Measurements from ENCODE around the gene PCK1.

The PCK1 gene

DNA sequence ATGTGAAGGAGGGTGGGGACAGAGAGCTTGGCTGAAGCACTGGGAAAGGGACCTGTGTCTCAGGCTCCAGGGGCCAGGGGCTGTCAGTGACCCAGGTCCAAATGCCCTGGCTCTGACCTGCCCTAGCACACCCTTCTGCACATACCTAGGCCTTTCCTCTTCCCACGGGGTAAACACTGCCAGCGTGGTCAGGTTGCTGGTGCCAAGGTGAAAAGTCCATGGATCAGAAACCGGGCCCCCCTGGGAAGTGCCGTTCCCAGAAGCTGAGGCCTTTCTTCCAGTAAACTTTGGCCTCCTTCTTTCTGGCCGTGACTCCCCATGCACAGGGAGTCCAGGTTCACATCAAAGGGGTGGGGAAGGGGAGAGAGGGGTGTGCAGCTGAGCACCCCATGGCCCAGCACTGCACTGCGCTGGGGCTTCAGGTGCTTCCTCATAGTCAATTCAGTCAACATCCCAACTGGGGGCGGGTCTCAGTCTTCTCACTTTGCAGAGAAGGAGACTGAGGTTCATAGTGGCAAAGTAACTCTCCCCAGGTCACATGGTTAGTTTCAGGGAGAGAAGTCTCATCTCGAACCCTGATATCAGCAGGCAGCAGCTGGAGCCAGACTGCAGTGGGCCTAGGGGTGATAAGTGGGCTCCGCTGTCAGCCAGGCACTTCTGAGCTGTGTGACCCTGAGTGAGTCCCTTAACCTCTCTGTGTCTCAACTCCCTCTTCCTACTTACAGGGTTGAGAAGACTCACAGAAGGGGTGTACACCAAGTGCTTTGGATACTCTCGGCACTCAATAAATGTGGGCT is 17.0 kb downstream of the PCK1 start:
- no peak for DNase-seq

DNA sequence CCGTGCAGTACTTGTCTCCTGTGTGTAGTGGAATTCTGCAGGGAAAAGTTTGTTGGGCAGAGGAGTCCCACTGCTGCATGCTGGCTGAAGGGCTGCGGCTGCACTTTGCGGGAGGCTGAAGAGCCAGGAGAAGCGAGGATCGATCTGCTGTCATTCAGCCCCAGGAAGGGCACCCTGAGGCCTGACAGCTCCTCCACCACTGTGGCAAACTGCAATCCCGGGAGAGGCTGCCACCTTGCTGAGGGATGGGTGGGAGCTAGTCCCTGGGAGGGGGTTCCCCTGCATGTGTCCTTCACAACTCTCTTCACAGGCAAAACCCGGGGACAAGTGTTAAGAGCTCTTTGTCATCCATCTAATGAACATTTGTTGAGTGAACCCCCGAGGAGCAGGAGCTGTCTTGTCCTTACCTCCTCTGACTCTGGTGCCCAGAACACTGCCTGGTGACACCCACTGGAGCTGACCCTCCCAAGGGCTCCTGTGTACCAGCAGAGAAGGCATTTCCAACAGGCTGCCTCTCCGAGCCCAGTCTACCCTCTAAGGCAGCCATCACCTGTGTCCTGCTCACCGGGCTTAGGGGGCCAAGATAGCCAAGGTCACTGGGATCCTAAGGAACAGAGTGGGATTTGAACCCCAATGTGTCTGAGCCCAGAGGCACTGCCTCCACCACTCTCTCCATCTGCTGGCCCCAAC is 17.7 kb downstream of the PCK1 start:
- no peak for DNase-seq

DNA sequence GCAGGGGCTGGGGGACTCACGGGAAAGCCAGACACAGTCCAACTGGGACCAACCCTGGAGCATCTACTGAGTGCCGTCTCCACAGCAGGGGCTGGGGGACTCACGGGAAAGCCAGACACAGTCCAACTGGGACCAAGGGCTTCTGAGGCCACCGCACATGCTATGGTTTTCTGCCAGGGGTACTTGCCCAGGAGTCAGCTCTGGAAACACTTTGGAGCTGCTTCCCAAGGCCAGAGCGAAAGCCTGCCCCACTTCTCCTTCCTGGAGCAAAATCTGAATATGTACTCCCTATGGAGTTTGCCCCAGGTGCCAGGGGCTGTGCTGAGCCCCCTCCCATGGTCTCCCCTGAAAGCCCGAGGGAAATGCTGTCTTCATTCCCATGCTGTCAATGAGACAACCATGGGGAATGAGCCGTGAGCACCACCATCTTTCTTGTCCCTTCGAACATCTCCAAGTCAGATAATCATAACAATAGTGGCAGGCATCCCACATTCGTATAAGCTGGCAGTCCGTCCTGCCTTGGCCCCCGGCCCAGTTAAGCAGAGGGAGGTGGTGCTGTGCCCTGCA is 18.5 kb downstream of the PCK1 start:
- DNase-seq, result no peak

DNA sequence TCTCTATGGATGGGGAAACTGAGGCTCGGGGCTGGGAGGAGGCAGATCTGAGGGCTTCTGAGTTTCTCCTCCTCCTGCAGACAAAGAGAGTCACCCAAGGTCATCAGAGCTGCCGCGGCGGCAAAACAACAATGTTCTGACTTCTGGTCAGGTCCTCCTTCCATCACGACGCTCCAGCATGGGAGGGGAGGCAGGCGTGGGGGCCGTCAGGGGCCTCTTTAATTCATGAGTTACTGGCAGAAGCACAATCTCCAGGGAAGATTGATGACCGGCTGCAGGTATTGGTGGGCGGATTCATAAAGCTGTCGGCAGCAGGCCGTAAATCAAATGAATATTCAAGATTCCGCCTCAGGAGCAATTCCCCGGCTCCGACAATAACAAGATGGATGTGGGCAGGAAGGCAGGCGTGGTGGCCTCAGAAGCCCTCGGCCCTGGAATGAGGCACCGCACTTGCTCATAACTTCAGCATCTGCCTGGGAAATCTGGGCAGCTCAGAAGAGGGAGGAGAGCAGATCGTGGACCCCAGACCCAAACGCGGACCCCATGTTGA is 19.1 kb downstream of the PCK1 start:
- DNase-seq, result no peak

DNA sequence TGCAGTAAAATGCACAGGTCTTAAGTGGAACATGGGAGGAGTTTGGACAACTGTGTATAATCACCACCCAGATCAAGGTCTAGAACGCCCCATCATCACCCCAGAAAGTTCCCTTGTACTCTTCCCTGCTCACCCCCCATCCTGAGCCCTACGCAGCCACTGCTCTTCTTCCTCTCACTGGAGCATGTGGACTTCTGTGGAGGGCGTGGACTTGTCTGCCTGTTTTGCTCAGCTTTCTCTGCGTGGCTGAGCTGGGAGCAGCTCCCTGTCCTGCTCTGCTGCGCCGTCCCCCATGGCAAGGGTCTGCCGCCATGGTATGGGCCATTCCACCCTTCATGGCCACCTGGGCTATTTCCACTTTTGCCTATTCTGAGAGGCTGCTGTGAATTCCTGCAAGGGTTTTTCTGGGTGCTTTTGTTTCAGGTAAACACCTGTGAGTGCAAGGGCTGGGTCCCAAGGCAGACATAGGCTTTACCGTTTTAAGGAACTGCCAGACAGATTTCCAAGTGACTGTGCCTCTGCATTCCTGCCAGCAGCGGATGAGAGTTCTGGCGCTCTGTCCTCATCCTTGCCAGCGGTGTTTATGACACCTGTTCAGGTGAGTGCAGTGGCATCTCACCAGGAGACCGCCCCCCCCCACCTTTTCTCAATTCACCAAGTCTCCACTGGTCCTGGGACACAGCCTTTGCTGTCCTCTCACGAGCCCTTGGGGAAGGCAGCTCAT is 19.7 kb downstream of the PCK1 start:
- no peak for DNase-seq

DNA sequence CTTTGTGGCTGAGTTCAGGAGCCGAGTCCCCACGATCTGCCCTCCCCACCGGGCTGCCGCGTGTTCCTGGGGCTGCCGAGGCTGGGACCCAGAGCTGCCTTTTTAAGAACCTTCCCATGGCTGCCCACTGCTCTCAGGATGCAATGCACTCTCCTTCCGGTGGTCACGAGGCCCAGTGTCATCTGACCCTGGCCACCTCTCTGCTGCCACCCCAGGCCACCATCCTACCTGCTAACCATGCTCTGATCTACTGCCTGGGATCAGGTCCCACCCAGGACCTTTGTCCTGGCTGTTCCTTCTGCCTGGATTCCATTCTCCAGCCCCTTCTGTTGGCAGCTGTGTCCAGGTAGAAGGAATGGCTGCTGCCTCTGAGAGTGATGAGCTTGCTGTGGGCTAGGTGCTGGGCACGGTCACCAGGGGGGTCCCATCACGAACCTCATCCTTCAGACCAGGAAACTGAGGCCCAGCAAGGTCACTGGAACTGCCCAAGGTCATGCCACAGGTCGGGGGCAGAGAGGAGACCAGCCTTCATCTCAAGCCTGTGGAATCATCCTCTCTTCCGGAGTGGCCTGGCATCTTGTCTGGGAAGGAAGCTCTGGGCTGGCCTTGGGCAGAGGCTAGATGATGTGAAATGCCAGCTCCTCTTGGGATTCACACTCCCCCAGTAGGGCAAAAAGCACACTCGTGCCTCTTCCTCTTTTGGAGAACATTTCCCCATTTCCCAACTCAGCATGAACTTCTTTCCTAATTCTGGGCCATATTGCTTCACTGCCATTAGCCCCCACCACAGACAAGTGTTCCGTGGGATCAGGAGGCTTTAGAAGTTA is 20.5 kb downstream of the PCK1 start:
- no peak for DNase-seq

DNA sequence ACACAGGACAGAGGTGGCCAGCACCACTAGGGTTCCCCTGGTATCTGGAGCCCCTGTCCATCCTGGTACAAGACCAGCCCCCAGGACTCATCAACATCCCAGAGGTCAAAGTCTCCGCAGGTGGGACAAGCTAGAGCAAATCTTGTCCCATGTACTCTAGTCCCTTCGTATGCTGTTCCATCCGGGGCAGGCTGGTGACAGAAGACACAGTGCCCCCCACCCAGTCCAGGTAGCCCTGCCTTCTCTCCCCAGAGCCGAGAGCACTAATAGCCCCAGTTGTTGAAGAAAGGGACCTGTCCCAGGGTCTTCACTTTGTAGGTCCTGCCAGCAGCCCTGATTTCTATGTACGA is 21.1 kb downstream of the PCK1 start:
- DNase-seq, result no peak

DNA sequence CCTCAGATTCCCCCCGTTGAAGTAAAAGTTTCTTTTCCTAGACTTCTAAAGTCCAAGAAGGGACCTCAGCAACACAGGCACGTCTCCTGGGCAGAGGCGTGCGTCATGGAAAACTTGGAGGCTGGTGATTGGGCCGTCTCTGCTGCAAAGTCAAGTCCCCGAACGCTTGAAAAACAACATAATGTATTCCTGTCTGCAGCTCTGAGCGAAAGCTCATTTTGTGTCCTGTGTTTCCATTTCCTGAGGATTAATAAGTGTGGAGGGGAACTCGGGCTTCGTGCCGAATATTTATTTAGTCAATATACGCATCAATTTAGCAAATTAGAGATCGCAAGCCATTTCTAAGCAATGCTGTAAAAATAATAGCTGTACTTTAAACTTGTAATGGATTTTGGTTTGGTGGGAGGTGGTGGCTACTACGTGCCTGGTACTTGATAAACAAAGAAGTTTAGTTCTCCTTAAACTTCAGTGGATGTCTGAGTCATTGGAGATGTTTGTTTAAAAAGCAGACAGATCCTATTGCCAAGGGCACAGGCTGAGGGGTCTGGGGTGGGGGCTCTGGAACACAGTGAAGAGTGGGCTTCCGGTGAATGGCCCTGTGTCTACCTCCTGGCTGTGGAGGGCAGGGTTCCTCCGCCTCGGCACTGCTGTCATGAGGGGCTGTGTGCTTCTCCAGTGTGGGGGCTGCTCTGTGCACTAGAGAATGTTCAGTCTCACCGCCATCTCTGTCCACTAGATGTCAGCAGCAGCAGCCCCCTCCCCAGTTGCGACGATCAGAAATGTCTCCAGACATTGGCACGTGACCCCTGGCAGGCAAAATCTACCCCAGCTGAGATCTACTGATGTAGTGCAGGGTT is 21.8 kb downstream of the PCK1 start:
- DNase-seq, result no peak

DNA sequence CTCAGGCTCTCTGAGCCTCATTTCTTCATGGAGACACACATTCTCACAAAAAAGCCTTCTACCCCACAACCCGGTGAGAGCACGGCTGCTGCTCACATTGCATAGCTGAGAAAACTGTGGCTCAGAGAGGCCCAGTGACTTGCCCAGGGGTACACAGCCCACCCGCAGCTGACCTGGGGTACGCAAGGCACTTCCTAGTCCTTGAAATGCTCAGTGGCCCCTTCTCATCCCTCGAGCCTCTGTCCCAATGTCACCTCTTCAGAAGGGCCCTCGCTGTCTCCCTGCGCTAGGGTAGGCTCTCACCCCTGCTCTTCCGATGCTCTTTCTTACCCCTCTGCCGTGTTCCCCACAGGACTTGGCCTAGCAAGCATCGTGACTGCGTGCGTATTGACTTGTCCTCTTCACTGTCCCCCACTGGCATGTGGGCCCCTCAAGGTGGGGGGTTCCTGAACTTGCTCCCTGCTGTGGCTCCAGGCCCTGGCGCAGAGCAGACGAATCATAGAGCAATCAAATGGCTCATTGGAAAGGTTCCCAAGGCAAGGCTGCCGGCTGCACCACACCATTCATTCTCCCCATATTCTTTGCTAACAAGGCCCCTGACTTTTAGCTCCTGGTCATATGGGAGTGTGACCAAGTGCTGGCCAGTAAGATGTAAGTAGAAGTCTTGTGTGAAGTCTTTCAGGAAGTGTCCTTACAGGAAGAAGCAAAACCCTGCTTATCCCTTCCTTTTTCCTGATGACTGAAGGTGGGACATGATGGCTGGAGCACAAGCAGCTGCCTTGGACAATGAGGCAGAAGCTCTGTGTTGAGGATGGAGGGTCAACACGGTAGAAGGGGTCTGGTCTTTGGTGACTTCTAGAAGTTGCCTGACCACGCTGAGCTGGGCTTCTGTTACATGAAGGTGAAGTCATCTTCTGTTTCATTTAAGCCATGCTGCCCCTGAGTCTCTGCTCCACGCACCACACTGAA is 22.7 kb downstream of the PCK1 start:
- DNase-seq, result no peak

DNA sequence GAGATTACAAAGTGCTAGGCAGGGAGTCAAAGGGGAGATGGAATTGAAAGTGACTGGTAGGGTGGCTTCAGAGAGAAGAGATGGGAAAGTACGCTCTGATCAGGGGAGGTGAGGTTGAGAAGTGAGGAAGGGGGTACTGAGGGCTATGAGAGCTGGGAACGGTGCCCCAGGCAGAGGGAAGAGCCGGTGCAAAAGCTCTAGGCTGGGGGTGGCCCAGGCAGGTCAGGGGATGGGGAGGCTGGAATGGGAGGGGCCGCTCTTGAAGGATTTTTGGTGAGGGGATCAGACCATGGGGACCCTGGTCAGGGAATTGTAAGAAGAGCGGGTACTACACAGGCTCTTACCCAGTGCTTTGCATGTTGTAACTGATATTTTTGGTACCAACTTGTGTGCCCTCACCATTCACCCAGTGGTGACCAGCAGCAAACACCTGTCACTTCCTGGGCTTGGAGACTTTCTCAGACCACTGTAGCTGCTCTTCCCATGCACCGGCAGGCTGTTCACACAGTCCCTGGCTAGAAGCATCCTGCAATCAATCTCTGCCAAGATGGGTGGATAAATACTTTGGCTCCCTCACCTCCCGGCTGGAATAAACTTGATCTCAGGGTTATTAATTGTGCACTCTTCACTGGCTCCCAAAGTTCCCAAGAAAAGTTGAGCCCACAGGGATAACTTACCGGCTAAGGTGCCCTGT is 24.0 kb downstream of the PCK1 start:
- DNase-seq, result no peak

DNA sequence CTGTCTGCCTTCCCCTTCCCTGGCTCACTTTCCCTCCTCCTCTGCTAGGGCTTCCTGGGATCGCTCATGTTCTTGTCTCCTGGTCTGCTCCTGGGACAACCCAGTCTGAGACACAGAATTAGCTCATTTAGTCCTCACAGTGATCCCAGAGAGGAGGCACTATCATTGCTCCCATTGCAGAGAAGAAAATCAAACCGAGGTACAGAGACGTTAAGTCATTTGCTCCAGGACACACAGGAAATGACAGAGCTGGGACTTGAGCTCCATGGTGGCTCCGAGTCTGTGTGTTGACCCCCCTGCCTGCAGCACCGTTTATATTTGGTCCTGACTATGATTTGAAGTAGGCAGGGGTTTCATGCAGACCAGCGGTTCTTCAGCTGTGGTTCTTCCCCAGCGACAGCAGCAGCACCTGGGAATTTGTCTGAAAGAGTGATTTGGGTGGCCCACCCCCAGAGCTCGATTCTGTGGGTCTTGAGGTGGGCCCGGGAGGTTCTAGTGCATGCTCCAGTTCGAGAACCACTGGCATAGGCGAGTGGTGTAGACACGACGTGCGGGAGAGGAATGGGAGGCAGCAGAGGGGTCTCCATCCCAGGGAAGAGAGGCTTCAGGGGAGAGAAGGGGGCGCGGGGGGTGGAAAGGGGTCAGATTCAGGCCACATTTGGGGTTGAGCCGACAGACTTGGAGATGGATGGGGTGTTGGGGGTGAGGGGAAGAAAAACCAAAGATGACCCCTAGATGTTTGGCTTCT is 24.7 kb downstream of the PCK1 start:
- no peak for DNase-seq

DNA sequence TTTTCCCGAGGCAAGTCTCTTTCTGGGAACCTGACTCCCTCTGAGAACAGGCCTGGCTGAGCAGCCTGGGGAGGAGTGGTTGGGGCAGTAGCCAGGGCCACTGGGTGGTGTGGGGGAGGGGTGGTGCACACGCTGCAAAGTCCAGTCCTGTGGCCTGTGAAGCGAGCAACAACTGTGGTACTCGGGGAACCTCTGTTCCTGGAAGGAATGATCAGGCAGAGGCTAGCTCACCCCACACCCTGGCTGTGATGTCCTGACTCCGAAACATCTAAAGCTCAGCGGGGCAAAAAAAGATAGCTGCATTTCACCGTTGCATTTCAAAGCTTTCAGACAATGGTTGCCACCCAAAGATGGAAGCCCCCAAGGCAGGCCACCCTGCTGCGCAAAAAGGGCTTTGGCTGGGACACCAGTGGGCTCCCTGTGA is 25.5 kb downstream of the PCK1 start:
- no peak for DNase-seq

DNA sequence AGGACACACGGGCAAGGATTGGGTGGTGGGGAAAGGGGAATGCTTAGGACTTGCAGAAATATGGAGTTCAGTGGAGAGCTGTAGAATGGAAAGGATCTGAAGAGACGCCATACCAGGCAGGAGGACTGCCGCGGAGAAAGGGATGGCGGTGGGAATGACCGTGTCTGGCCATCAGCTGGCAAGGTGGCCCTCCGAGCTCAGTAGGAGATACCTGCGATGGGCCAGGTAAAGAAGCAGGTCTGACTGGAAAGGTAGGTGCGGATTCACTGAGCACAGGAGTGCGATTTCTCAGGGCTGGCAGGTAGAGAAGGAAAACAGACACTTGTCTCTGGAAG is 26.0 kb downstream of the PCK1 start:
- DNase-seq, result no peak

DNA sequence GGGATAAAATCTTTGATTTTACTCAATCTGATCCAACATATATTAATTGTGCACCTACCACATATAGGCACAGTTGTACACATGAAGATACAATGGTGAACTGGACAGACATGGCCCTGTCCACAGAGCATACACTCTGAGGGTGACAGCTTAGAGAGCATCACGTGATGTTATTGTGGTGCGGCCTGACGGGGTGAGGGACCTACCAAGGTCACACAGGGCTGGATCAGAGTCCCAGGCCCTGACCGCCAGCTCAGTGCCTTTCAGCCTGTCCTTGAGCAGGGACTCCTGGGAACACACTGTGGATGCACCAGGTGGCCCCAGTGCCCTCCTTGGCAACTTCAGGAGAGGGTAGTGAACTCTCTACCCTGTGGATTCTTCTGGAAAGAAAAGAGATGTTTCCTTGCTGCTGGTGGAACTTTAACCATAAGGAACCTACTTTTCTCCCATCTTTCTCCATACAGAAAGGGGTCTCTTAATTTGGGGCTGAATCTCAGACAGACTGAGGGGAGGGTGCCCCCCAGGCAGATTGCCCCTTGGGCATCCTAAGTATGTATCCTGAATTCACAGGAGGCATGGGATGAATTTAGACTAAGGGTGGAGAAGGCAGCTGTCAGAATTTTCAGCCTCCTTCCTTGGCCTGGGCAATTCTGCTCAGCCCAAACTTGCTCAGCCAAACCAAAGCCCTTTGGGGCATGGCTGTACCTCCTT is 26.5 kb downstream of the PCK1 start:
- no peak for DNase-seq

DNA sequence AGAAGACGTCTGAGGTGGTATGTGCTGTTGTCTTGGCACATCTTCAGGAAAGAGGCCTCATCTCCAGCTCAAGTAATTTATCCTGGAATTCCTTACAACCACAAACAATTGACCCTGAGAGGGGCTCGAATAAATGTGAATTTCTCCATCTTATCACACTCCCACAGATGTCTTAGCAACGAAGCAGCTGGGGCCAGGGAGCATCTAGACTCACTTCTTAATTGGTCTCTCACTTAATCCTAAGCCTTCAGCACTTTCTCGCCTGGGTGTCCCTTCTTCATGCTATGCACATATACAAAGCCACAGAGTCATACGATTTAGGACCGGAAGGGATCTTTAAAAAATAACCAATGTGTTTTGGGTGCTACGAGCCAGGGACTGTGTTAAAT is 27.1 kb downstream of the PCK1 start:
- DNase-seq, result no peak

DNA sequence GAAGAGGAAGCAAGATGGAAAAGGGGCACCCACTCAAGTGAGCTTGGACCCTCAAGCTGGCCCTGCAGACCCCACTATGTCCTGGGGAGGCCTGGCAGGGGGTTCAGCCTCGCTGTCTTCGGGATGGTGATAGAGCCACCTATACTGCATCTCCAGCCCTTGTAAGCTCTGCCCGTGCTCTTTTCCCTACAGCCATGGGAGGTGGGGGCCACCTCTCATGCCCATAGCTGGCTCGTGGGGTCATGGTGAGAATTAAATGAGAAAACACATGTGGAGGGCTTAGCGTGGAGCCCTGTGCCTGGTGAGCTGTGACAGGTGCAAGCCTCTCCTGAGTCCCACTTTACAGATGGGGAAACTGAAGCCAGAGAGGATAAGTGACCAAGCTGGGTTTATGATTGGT is 27.7 kb downstream of the PCK1 start:
- no peak for DNase-seq

DNA sequence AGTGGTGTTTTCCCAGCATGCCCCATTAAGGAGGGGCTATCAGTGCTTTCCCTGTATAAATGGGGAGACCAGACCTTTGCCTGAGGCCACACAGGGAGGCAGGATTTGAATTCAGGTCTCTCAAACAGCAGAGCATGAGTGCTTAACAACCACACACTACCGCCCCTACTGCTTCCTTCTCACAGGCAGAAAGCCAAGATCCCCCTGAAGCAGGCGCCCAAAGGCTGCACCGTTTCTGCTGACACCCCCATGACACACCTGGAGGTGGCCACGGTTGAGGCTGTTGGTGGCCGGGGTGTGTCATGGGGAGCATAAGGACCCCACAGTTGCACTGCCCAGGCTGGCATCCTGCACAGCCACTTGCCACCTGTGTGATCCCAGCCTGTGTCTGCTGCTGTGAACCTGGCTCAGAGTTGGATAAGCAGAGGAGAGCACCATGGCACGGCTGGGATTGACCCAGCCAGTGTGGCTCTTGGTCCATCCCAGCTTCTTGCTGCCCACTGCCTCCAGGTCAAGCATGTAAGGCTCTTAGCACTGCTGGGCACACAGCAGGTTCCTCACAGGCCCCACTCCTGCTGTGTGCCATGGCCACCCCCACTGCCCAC is 28.3 kb downstream of the PCK1 start:
- DNase-seq, result no peak
